GM19025 (cell line): ENCODE measurements around the gene CNTNAP2.

Experiments used
- ATAC-seq: cut with Tn5 transposase; IDR thresholded peaks from one replicate; pipeline ENCODE4 v1.9.1; 2021; ENCODE audit warnings: mild to moderate bottlenecking, low read depth, moderate library complexity; ENCODE audit not compliant: unreplicated experiment

Gene CNTNAP2

GRCh38 chr7:148175512-148175911 lies 2058.9 kb downstream of the CNTNAP2 start:
- no peak for ATAC-seq

- ATAC-seq: no peak
Observed at GRCh38 chr7:148177972-148178371, 2061.4 kb downstream of the CNTNAP2 start.

- no peak for ATAC-seq
Observed at GRCh38 chr7:148180075-148180474, 2063.5 kb downstream of the CNTNAP2 start.

- ATAC-seq: no peak
Observed at GRCh38 chr7:148182264-148182663, 2065.7 kb downstream of the CNTNAP2 start.

- ATAC-seq: no peak
Observed at GRCh38 chr7:148185041-148185440, 2068.4 kb downstream of the CNTNAP2 start.

GRCh38 chr7:148187471-148187870 lies 2070.9 kb downstream of the CNTNAP2 start:
- ATAC-seq: no peak

GRCh38 chr7:148191391-148192065 lies 2074.9 kb downstream of the CNTNAP2 start:
- ATAC-seq: no peak

- no peak for ATAC-seq
Observed at GRCh38 chr7:148192491-148192890, 2075.9 kb downstream of the CNTNAP2 start.

GRCh38 chr7:148201992-148202391 lies 2085.4 kb downstream of the CNTNAP2 start:
- ATAC-seq: no peak

GRCh38 chr7:148204639-148205304 lies 2088.2 kb downstream of the CNTNAP2 start:
- no peak for ATAC-seq

GRCh38 chr7:148209643-148210190 lies 2093.1 kb downstream of the CNTNAP2 start:
- no peak for ATAC-seq

GRCh38 chr7:148210804-148211325 lies 2094.3 kb downstream of the CNTNAP2 start:
- no peak for ATAC-seq

- no peak for ATAC-seq
Observed at GRCh38 chr7:148211740-148212151, 2095.1 kb downstream of the CNTNAP2 start.

GRCh38 chr7:148212731-148213130 lies 2096.1 kb downstream of the CNTNAP2 start:
- no peak for ATAC-seq

GRCh38 chr7:148214101-148214500 lies 2097.5 kb downstream of the CNTNAP2 start:
- no peak for ATAC-seq

- no peak for ATAC-seq
Observed at GRCh38 chr7:148218603-148219002, 2102.0 kb downstream of the CNTNAP2 start.

GRCh38 chr7:148222721-148223120 lies 2106.1 kb downstream of the CNTNAP2 start:
- no peak for ATAC-seq

- ATAC-seq: no peak
Observed at GRCh38 chr7:148223160-148223559, 2106.6 kb downstream of the CNTNAP2 start.

- ATAC-seq: no peak
Observed at GRCh38 chr7:148223738-148224137, 2107.1 kb downstream of the CNTNAP2 start.

GRCh38 chr7:148230296-148230695 lies 2113.7 kb downstream of the CNTNAP2 start:
- ATAC-seq: no peak

- ATAC-seq: no peak
Observed at GRCh38 chr7:148230883-148231282, 2114.3 kb downstream of the CNTNAP2 start.

GRCh38 chr7:148232784-148233183 lies 2116.2 kb downstream of the CNTNAP2 start:
- no peak for ATAC-seq
